SU-DHL-6 (cell line): ENCODE measurements around the gene SMIM32.

Experiments
- H2AFZ ChIP-seq: fragments of 200-600 bp; sonication (generic); 2 replicates; pipeline ENCODE4 v1.6.1; 2014; ENCODE audit warnings: low read depth, mild to moderate bottlenecking, moderate library complexity, mixed read lengths, antibody characterized with exemption, low read length; ENCODE audit not compliant: severe bottlenecking
- H3F3A ChIP-seq: fragments of 200-600 bp; shearing (Covaris generic); 2 replicates; pipeline ENCODE4 v1.6.0; 2016; ENCODE audit warnings: antibody characterized with exemption, mild to moderate bottlenecking; ENCODE audit not compliant: insufficient read depth
- H3K27ac ChIP-seq: fragments of 200-600 bp; sonication (generic); 2 replicates; pipeline ENCODE4 v1.5.1; 2016; ENCODE audit warnings: low read depth, mild to moderate bottlenecking, low read length, moderate library complexity, mixed read lengths
- H3K27me3 ChIP-seq: fragments of 200-600 bp; sonication (generic), shearing (Covaris generic); 2 replicates; pipeline ENCODE4 v1.6.0; 2014; ENCODE audit warnings: mild to moderate bottlenecking, low read length
- H3K36me3 ChIP-seq: fragments of 200-600 bp; sonication (generic); 2 replicates; pipeline ENCODE4 v1.6.1; 2014; ENCODE audit warnings: mild to moderate bottlenecking, low read length, mixed read lengths
- H3K4me2 ChIP-seq: fragments of 300-600, 200-600 bp; shearing (Covaris generic), sonication (generic); 2 replicates; pipeline ENCODE4 v1.6.0; 2014; ENCODE audit warnings: low read length, low read depth, mild to moderate bottlenecking; ENCODE audit not compliant: poor library complexity, severe bottlenecking
- H3K4me3 ChIP-seq: fragments of 200-600 bp; sonication (generic); 2 replicates; pipeline ENCODE4 v1.5.1; 2014; ENCODE audit warnings: antibody characterized with exemption, low read length, mild to moderate bottlenecking, mixed read lengths; ENCODE audit not compliant: insufficient read depth, poor library complexity, severe bottlenecking
- H3K79me2 ChIP-seq: fragments of 200-600 bp; sonication (generic); 2 replicates; pipeline ENCODE4 v1.6.1; 2014; ENCODE audit warnings: mild to moderate bottlenecking, low read length, moderate library complexity; ENCODE audit not compliant: insufficient read depth
- H3K9ac ChIP-seq: fragments of 200-600 bp; sonication (generic); 2 replicates; pipeline ENCODE4 v1.7.0; 2014; ENCODE audit warnings: mild to moderate bottlenecking, low read length
- H3K9me2 ChIP-seq: fragments of 200-600 bp; sonication (generic); replicated peaks from 2 replicates; pipeline ENCODE4 v1.6.1; 2014; ENCODE audit warnings: low read length; ENCODE audit not compliant: insufficient read depth
- H3K9me3 ChIP-seq: fragments of 200-600 bp; sonication (generic); 2 replicates; pipeline ENCODE4 v1.6.1; 2014; ENCODE audit warnings: low read length, mixed read lengths; ENCODE audit not compliant: insufficient read depth
- H4K20me1 ChIP-seq: fragments of 200-600 bp; sonication (generic); 2 replicates; pipeline ENCODE4 v1.6.1; 2014; ENCODE audit warnings: low read depth, mild to moderate bottlenecking, antibody characterized with exemption, low read length, moderate library complexity, mixed read lengths
- CTCF ChIP-seq: fragments of 200-600 bp; sonication (generic); IDR thresholded peaks from one replicate; pipeline ENCODE4 v1.5.1; 2017; ENCODE audit warnings: antibody characterized with exemption, mild to moderate bottlenecking, low read length, moderate library complexity; ENCODE audit not compliant: insufficient read depth, poor library complexity, severe bottlenecking
- EZH2phosphoT487 ChIP-seq: fragments of 200-600 bp; sonication (generic), shearing (Covaris generic); conservative IDR thresholded peaks from 2 replicates; pipeline ENCODE4 v1.6.1; 2018; ENCODE audit warnings: mild to moderate bottlenecking, antibody characterized with exemption, low read length, moderate library complexity, mixed read lengths

The SMIM32 gene

GRCh38 chr5:136200761-136201160, 7.8 kb upstream of the SMIM32 start:
- Histone ChIP-seq H2AFZ (no peak overlapping the region), H3K36me3 (no peaks in the 10 kb centered on the region), H3K4me3 (no peak overlapping the region), H3K9me3 (no peaks in the 10 kb centered on the region), H3K27ac (no peak overlapping the region), H3K4me2 (no peak overlapping the region), H4K20me1 (no peaks in the 10 kb centered on the region), H3K9ac (no peak overlapping the region), H3K79me2 (no peaks in the 10 kb centered on the region), H3K27me3 (no peaks in the 10 kb centered on the region), H3F3A (no peaks in the 10 kb centered on the region), H3K9me2 (no peaks in the 10 kb centered on the region)
- no peak for TF ChIP-seq EZH2phosphoT487
- TF ChIP-seq CTCF: no peak

GRCh38 chr5:136200130-136200529, 7.2 kb upstream of the SMIM32 start:
- Histone ChIP-seq H3K79me2 (no peaks in the 10 kb centered on the region), H2AFZ (no peak overlapping the region), H3K27ac (no peak overlapping the region), H4K20me1 (no peaks in the 10 kb centered on the region), H3K9me3 (no peaks in the 10 kb centered on the region), H3K9ac (no peak overlapping the region), H3F3A (no peaks in the 10 kb centered on the region), H3K4me3 (no peak overlapping the region), H3K4me2 (no peak overlapping the region), H3K36me3 (no peaks in the 10 kb centered on the region), H3K27me3 (no peaks in the 10 kb centered on the region), H3K9me2 (no peaks in the 10 kb centered on the region)
- no peak for TF ChIP-seq CTCF
- TF ChIP-seq EZH2phosphoT487: no peak

- Histone ChIP-seq H3K27ac (no peak overlapping the region), H3K4me2 (no peak overlapping the region), H2AFZ (no peak overlapping the region), H3F3A (no peaks in the 10 kb centered on the region), H3K9ac (no peak overlapping the region), H3K4me3 (no peak overlapping the region), H3K27me3 (no peaks in the 10 kb centered on the region), H3K9me2 (no peaks in the 10 kb centered on the region), H3K9me3 (no peaks in the 10 kb centered on the region), H4K20me1 (no peaks in the 10 kb centered on the region), H3K79me2 (no peaks in the 10 kb centered on the region), H3K36me3 (no peaks in the 10 kb centered on the region)
- TF ChIP-seq CTCF (no peak), EZH2phosphoT487 (no peak)
Observed at GRCh38 chr5:136199408-136199807, 6.4 kb upstream of the SMIM32 start.

GRCh38 chr5:136198453-136198852, 5.5 kb upstream of the SMIM32 start:
- H3K9me2 ChIP-seq: no peaks in the 10 kb centered on the region
- H3K9me3 ChIP-seq: no peaks in the 10 kb centered on the region
- no peak overlapping the region for H3K27ac ChIP-seq
- no peaks in the 10 kb centered on the region for H3K79me2 ChIP-seq
- no peak overlapping the region for H3K9ac ChIP-seq
- H4K20me1 ChIP-seq: no peaks in the 10 kb centered on the region
- H3K36me3 ChIP-seq: no peaks in the 10 kb centered on the region
- H3K4me3 ChIP-seq: no peak overlapping the region
- no peaks in the 10 kb centered on the region for H3F3A ChIP-seq
- H3K27me3 ChIP-seq: no peaks in the 10 kb centered on the region
- TF ChIP-seq CTCF (no peak), EZH2phosphoT487 (no peak)
- H2AFZ ChIP-seq: no peak overlapping the region
- no peak overlapping the region for H3K4me2 ChIP-seq
